Immature natural killer cell (primary cell): ENCODE measurements around the gene CLEC16A. TPM values are rescaled to one million over a fixed set of nuclear protein-coding genes. Genes with fewer than 3 reads are reported as not detected.

Source experiments
- DNase-seq, 3 donors: peaks; one replicate each; pipeline ENCODE4 v3.0.0; 2022; ENCODE audit warnings: mixed read lengths in 1 of 3
- H3K27ac Mint-ChIP-seq, 6 donors: one replicate each; pipeline ENCODE4 v1.8.0; 2020; ENCODE audit warnings: mixed read lengths in 6 of 6, mild to moderate bottlenecking in 5 of 6, inconsistent platforms in 4 of 6, moderate library complexity in 3 of 6
- H3K27me3 Mint-ChIP-seq, 3 donors: one replicate each; pipeline ENCODE4 v1.8.0; 2020 to 2021; ENCODE audit warnings: low read depth in 3 of 3, mild to moderate bottlenecking in 3 of 3, mixed read lengths in 3 of 3, moderate library complexity in 3 of 3, inconsistent platforms in 1 of 3
- H3K36me3 Mint-ChIP-seq, 3 donors: one replicate each; pipeline ENCODE4 v1.8.0; 2020; ENCODE audit warnings: mixed read lengths in 3 of 3, inconsistent platforms in 2 of 3, mild to moderate bottlenecking in 2 of 3
- H3K4me1 Mint-ChIP-seq, 2 donors: one replicate each; pipeline ENCODE4 v1.8.0; 2020; ENCODE audit warnings: inconsistent platforms in 2 of 2, mild to moderate bottlenecking in 2 of 2, mixed read lengths in 2 of 2, moderate library complexity in 1 of 2
- H3K4me3 Mint-ChIP-seq, 5 donors: one replicate each; pipeline ENCODE4 v1.8.0; 2020; ENCODE audit warnings: mild to moderate bottlenecking in 5 of 5, mixed read lengths in 5 of 5, inconsistent platforms in 3 of 5, moderate library complexity in 3 of 5
- H3K9me3 Mint-ChIP-seq, 6 donors: one replicate each; pipeline ENCODE4 v1.8.0; 2020; ENCODE audit warnings: mild to moderate bottlenecking in 6 of 6, mixed read lengths in 6 of 6, inconsistent platforms in 4 of 6, moderate library complexity in 3 of 6
- polyA plus RNA-seq, 3 donors: library from polyadenylated mRNA; unstranded; fragments of 300-500 nt; fragmentation: Illumina TruSeq; gene quantifications; one replicate each; pipeline ENCODE4 v1.2.3, GENCODE V29; 2021

Gene CLEC16A
- polyA plus RNA-seq, 3 donors from 2014 or later = 5.6 to 19.9 (median 5.6) TPM

DNA sequence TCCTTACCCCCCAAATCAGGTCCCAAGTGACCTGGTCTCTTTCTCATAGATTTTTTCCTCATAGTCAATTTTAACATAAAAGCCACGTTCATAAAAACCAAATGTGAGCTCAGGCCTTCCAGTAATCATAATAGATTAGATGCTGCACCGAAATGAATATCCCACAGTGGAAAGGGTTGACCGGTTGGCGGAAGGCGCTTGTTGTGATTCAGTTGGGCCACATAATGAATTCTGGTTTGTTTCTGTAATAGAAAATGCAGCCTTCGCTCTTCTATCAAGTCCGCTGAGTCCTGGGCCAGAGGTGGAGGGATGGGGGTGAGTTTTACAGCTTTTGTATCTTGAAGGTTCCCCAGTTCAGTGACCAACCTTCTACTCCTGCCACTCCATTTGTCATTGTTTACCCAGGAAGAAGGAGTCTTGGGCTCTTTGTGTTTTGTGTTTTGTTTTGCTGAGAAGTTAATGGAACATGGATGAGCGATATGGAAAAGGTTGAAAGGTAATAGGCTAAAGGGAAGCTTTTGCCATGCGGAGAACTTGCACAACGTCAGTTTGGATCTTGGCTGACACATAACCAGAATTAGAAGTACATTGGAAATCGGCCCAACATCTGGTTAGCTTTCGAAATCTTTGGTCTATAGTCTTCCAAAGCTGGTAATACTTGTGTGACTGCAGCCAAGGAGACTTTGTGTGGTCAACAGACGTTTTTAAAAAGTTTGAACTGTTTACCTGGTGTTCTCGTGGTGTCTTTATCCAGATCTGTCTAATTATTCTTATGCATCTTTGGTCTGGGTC is 89.5 kb downstream of the CLEC16A start:
- Mint-ChIP-seq H3K36me3 (peaks cover 24 to 48% (median 34%) of the 10 kb centered on the region in 3 donors), H3K4me3 (no peak overlapping the region), H3K9me3 (peaks cover 0 to 7% (median 5%) of the 10 kb centered on the region in 6 donors), H3K4me1 (peaks cover 0 to 12% of the 10 kb centered on the region in 2 donors), H3K27ac (no peak overlapping the region), H3K27me3 (peaks cover 0 to 4% (median 0%) of the 10 kb centered on the region in 3 donors)
- no peak for DNase-seq

DNA sequence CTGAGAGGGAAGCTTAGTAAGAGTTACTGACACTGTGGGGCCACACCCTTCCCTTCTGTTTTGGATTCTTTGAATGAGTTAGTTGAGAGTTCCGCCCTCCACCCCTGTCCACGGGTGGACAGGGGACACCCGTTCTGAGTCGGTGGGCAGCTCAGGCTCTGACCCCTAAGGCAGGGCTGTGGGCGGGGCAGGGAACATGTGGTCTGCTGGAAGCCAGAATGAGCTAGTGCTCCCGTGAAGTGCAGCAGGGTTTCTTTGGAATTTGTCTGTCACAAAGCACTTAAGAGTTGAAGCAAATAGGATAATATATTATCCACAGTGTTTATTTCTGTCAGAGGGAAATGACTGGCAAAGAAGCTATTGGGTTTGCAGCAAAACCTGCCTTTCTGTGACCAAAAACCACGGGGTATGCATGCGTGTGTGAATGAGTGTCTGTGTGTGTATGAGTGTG is 90.1 kb downstream of the CLEC16A start:
- Mint-ChIP-seq H3K4me3 (no peak overlapping the region), H3K4me1 (peaks cover 0 to 12% of the 10 kb centered on the region in 2 donors), H3K27ac (no peak overlapping the region), H3K27me3 (peaks cover 0 to 4% (median 2%) of the 10 kb centered on the region in 3 donors), H3K36me3 (peaks cover 17 to 44% (median 30%) of the 10 kb centered on the region in 3 donors), H3K9me3 (peaks cover 0 to under 1% (median 0%) of the 10 kb centered on the region in 6 donors)
- DNase-seq = no peak

DNA sequence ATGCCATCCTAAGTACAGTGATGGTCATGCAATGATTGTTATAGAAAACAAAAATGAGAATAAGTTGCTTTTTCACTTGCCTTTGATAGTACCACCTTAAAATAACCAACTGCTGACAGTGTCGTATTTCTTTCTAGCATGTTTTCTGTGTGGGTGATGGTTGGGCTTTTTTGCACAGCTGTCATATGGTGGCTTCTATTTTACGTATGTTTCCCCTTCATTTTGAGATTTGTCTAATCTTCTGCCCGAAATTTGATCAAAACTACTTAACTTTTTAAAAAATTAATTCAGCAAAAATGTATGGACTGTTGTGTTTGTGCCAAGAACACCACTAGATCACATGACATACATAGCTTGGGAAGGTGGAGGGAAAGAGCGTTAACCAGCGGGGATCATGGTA is 90.7 kb downstream of the CLEC16A start:
- Mint-ChIP-seq H3K4me3 (no peak overlapping the region), H3K4me1 (peaks cover 0 to 12% of the 10 kb centered on the region in 2 donors), H3K27ac (peak overlapping the region in 1 of 6 donors; percentile 35), H3K27me3 (peaks cover 0 to 4% (median 3%) of the 10 kb centered on the region in 3 donors), H3K9me3 (no peaks in the 10 kb centered on the region), H3K36me3 (peaks cover 16 to 44% (median 30%) of the 10 kb centered on the region in 3 donors)
- DNase-seq = no peak

DNA sequence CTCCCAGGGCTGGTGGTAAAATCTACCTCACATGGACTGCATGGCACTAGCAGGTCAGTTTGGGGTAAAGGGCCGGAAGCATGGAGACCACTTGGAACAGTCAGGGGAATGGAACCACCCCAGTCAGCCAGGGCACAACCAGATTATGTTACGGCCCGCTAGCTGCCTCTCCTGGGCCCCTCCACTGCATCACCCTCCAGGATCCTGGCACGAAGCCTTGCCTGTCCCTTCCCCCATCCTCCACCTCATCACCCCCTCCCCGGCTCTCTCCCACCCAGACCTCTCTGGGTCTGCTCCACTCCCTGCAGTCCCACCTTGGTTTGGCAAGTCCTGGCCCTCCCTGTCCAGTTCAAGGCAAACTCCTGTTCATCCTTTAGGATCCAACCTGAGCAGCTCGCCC is 91.7 kb downstream of the CLEC16A start:
- H3K4me3 Mint-ChIP-seq = no peak overlapping the region
- peak overlapping the region in 1 of 6 donors; percentile 35 for H3K27ac Mint-ChIP-seq
- H3K27me3 Mint-ChIP-seq = peaks cover 0 to 4% (median 0%) of the 10 kb centered on the region in 3 donors
- H3K4me1 Mint-ChIP-seq = peaks cover 0 to 12% of the 10 kb centered on the region in 2 donors
- DNase-seq = no peak
- H3K9me3 Mint-ChIP-seq = no peaks in the 10 kb centered on the region
- peaks cover 18 to 41% (median 29%) of the 10 kb centered on the region in 3 donors for H3K36me3 Mint-ChIP-seq

DNA sequence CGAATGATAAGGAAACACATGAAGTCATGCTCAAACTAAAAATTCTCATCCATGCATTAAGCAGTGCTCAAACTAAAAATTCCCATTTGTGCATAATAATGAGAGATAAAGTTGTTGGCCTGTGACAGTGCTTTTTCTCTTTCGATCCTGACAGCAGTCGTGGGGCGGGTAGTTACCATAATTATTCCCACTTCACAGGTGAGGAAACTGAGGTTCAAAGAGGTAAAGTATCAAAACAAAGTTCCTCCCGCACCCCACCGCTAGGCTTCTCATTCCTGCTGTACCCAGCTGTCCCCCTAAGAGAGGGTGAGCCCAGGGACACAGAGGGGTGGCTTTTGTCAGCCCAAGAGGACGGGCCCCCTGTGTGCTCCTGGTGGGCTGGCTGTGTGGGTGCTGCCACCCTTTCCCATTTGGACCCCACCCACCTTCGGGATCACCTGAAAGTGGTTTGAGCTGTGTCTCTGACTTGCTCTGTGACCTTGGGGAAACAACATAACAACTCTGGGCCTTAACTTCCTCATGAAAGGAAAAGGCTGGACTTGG is 92.6 kb downstream of the CLEC16A start:
- Mint-ChIP-seq H3K27me3 (peaks cover 0 to 4% (median 0%) of the 10 kb centered on the region in 3 donors), H3K9me3 (no peaks in the 10 kb centered on the region)

DNA sequence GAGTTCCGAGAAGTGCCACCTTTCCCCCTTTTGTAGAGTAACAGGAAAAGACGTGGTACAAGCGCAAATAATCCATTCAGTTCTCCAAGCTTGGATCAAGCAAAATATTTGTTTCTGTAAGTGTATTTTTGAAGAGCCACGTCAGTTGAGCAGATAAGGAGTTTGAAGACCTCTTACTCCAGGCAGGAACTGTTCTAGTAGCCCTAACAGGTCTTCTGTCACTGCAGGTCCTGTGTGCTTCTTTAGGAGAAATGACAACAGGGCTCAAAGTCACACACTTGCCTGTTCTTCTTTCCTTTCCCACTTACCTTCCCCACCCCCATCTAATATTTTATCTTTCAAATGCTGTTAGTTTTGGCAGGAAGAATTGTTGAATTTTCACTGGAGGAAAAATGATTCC is 93.9 kb downstream of the CLEC16A start:
- no peak for DNase-seq
- Mint-ChIP-seq H3K9me3 (no peaks in the 10 kb centered on the region), H3K27me3 (peaks cover 0 to 4% (median 0%) of the 10 kb centered on the region in 3 donors), H3K27ac (no peak overlapping the region), H3K4me3 (no peak overlapping the region), H3K4me1 (no peaks in the 10 kb centered on the region), H3K36me3 (peaks cover 21 to 41% (median 33%) of the 10 kb centered on the region in 3 donors)

More for the DNA sequence above, 92.6 kb downstream of the CLEC16A start:
- H3K4me1 Mint-ChIP-seq = peaks cover 0 to 12% of the 10 kb centered on the region in 2 donors
- H3K27ac Mint-ChIP-seq = no peak overlapping the region
- no peak for DNase-seq
- peaks cover 25 to 42% (median 31%) of the 10 kb centered on the region in 3 donors for H3K36me3 Mint-ChIP-seq
- H3K4me3 Mint-ChIP-seq = no peak overlapping the region

DNA sequence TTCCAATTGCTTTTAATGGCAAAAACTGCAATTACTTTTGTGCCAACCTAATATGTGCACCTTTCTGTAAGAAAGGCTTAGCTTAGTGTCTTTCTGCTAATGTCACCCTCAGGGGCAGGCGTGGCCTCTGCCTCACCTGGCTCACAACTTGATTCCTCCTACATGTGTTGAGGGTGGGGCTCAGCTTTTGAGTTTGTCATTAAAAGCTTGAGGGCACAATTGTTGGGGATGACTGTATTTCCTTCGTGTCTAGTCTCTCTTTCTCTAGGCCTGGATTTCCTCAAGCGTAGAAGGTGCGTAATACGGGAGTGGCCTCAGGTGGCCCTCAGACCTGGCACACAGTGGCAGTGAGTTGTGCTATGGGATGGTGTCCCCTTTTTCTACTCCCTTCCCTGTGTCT is 94.4 kb downstream of the CLEC16A start:
- H3K4me1 Mint-ChIP-seq = no peaks in the 10 kb centered on the region
- DNase-seq = no peak
- peak overlapping the region in 1 of 6 donors; percentile 40 for H3K27ac Mint-ChIP-seq
- H3K36me3 Mint-ChIP-seq = peaks cover 19 to 42% (median 36%) of the 10 kb centered on the region in 3 donors
- peaks cover 0 to 4% (median 0%) of the 10 kb centered on the region in 3 donors for H3K27me3 Mint-ChIP-seq
- no peaks in the 10 kb centered on the region for H3K9me3 Mint-ChIP-seq
- no peak overlapping the region for H3K4me3 Mint-ChIP-seq

DNA sequence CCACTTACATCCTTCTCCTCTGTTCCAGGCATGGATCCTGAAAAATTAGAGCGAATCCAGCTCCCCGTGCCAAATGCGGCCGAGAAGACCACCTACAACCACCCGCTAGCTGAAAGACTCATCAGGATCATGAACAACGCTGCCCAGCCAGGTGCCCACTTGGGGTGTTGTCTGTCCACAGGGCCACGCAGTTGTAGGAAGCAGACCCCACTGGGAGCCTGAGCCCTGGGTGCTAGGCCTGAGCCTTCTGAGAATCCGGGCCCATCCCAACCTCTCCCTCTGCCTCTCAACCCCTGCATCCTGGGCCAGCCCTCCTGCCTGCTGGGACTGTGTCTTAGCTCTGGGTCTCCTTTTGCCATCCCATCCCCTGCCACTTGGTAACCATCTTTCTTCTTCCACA is 95.4 kb downstream of the CLEC16A start:
- Mint-ChIP-seq H3K4me1 (no peaks in the 10 kb centered on the region), H3K27ac (peak overlapping the region in 1 of 6 donors; percentile 52), H3K9me3 (no peaks in the 10 kb centered on the region), H3K36me3 (peaks cover 18 to 41% (median 36%) of the 10 kb centered on the region in 3 donors), H3K27me3 (peaks cover 0 to 4% (median 0%) of the 10 kb centered on the region in 3 donors), H3K4me3 (no peak overlapping the region)
- no peak for DNase-seq

DNA sequence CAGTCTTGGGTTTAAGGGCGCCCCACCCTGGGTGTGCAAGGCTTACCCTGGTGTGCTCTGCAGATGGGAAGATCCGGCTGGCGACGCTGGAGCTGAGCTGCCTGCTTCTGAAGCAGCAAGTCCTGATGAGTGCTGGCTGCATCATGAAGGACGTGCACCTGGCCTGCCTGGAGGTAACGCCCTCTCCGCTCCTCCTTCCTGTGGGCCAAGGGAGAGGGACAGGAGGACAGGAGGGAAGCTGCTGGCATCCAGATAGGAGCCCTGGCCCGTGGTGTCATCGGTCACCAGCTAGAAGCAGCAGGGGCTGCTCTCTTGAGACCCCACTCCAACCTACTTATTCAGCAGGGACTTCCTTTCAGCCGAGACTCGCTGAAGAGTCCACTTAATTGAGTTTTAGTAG is 97.8 kb downstream of the CLEC16A start:
- Mint-ChIP-seq H3K27me3 (peaks cover 0 to 4% (median 1%) of the 10 kb centered on the region in 3 donors), H3K27ac (no peak overlapping the region), H3K36me3 (peaks cover 25 to 50% (median 38%) of the 10 kb centered on the region in 3 donors), H3K4me1 (no peaks in the 10 kb centered on the region), H3K9me3 (no peaks in the 10 kb centered on the region), H3K4me3 (no peak overlapping the region)
- no peak for DNase-seq

DNA sequence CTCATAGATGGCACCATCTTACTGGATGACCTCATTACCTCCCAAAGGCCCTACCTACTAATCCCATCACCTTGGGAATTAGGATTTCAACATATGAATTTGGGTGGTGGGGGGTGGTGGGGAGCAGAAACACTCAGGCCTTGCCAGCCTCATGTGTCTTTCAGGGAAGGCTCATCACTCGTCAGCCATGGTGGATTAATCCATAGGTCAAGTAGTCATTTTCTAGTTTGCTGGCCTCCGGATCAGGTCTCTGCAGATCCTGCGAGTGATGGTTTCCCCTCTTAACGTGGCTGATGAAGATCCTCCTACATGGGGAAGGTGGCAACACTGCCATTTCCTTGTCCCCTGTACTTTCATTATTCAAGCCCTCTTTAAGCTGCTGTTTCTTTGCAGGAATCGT is 101.1 kb downstream of the CLEC16A start:
- Mint-ChIP-seq H3K36me3 (peaks cover 31 to 50% (median 40%) of the 10 kb centered on the region in 3 donors), H3K27ac (no peak overlapping the region), H3K4me3 (no peak overlapping the region), H3K4me1 (peaks cover 4 to 5% of the 10 kb centered on the region in 2 donors), H3K27me3 (peaks cover 0 to 2% (median 1%) of the 10 kb centered on the region in 3 donors), H3K9me3 (no peaks in the 10 kb centered on the region)
- no peak for DNase-seq

DNA sequence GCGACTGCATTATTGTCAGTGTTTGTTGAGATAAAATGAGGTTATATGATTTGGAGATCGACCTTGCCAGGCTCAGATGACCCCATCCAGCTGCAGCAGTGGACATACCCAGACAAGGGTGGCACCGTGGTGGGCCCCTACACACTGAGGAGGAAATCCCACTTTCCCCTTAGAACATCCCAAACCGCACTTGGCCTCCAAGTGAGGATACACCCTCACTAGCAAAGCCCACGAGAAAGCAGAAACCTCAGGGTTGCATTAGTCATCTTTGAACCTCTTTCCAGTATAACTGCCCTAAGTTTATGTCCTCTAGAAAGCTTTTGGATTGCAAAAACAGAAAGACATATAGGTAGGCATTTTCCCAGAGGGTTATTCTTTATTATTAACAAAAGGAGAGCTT is 101.5 kb downstream of the CLEC16A start:
- Mint-ChIP-seq H3K27ac (no peak overlapping the region), H3K36me3 (peaks cover 31 to 50% (median 40%) of the 10 kb centered on the region in 3 donors), H3K4me3 (no peak overlapping the region), H3K9me3 (no peaks in the 10 kb centered on the region), H3K4me1 (peaks cover 7 to 8% of the 10 kb centered on the region in 2 donors), H3K27me3 (peaks cover 0 to 2% (median 1%) of the 10 kb centered on the region in 3 donors)
- no peak for DNase-seq

DNA sequence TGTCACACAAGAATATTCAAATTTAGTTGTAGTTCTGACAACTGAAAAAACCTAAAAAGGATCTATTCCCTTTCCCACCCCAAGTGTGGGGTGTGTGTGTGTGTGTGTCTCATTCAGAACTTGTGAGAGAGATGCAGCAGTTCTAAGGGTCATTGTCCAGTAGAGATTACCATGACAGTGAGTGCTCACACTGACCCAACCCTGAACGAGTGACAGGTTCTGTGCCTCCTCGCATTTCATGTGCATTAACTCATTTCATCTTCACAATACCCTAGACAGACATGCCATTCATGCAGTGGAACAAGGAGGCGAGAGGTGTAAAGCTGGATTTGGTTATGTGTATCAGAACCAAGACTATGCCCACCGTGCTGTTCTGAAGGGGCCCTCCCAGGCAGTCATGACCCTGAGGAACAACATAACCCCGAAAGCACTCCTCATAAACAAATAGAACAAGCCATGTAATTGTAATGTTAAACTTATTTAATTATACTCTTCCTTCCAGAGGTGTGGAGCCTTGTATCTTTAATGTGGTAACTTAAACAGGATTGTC is 102.1 kb downstream of the CLEC16A start:
- H3K9me3 Mint-ChIP-seq = no peaks in the 10 kb centered on the region
- peaks cover 13 to 14% of the 10 kb centered on the region in 2 donors for H3K4me1 Mint-ChIP-seq
- H3K27ac Mint-ChIP-seq = no peak overlapping the region
- H3K36me3 Mint-ChIP-seq = peaks cover 27 to 48% (median 36%) of the 10 kb centered on the region in 3 donors
- no peak for DNase-seq
- H3K27me3 Mint-ChIP-seq = peaks cover 0 to 2% (median 1%) of the 10 kb centered on the region in 3 donors
- H3K4me3 Mint-ChIP-seq = no peak overlapping the region

DNA sequence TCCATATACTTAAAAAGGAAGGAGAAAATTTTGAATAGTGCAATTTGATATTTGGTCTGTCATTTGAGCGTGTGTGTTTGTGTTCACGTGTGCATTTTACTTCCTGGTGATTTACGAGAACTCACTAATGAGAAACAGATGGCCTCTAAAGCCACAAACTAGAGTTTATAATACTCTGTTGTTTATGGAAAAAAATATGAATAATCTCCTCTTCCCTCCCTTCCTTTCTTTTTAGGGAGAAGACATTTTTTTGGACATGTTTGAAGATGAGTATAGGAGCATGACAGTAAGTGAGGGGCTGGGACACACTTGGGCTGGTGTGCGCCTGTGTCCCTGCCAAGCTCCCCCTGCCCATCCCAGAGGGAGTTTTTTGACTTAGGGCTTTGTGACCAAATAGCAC is 102.7 kb downstream of the CLEC16A start:
- no peak for DNase-seq
- H3K36me3 Mint-ChIP-seq = peaks cover 23 to 43% (median 31%) of the 10 kb centered on the region in 3 donors
- H3K27ac Mint-ChIP-seq = no peak overlapping the region
- peaks cover 0 to 2% (median 1%) of the 10 kb centered on the region in 3 donors for H3K27me3 Mint-ChIP-seq
- H3K9me3 Mint-ChIP-seq = no peaks in the 10 kb centered on the region
- H3K4me1 Mint-ChIP-seq = peaks cover 19 to 20% of the 10 kb centered on the region in 2 donors
- no peak overlapping the region for H3K4me3 Mint-ChIP-seq
